ENCODE data around the gene RHBG.

The RHBG gene

GRCh38 chr1:156409439-156409838 is 40.4 kb downstream of the RHBG start:
- DNase-seq: no peak

- no peak for DNase-seq
Observed at GRCh38 chr1:156410238-156410637, 41.2 kb downstream of the RHBG start.

GRCh38 chr1:156410740-156411139 is 41.7 kb downstream of the RHBG start:
- DNase-seq: no peak

- DNase-seq: no peak
Observed at GRCh38 chr1:156412653-156413321, 43.8 kb downstream of the RHBG start.

GRCh38 chr1:156413391-156414246 is 44.6 kb downstream of the RHBG start:
- no peak for DNase-seq

GRCh38 chr1:156414461-156415064 is 45.6 kb downstream of the RHBG start:
- no peak for DNase-seq

- DNase-seq: no peak
Observed at GRCh38 chr1:156416993-156417392, 48.0 kb downstream of the RHBG start.

GRCh38 chr1:156417401-156418020 is 48.5 kb downstream of the RHBG start:
- DNase-seq: no peak

GRCh38 chr1:156418416-156419070 is 49.5 kb downstream of the RHBG start:
- DNase-seq: no peak

GRCh38 chr1:156419854-156420204 is 50.8 kb downstream of the RHBG start:
- peak; percentile 15 for DNase-seq

- peak; percentile 31 for DNase-seq
Observed at GRCh38 chr1:156420205-156421061, 51.4 kb downstream of the RHBG start.

GRCh38 chr1:156421062-156421938 is 52.3 kb downstream of the RHBG start:
- DNase-seq: peak; percentile 50

GRCh38 chr1:156421939-156422601 is 53.1 kb downstream of the RHBG start:
- no peak for DNase-seq

- no peak for DNase-seq
Observed at GRCh38 chr1:156422602-156423091, 53.6 kb downstream of the RHBG start.

GRCh38 chr1:156423422-156424352 is 54.7 kb downstream of the RHBG start:
- no peak for DNase-seq

GRCh38 chr1:156424806-156425432 is 55.9 kb downstream of the RHBG start:
- DNase-seq: no peak

- no peak for DNase-seq
Observed at GRCh38 chr1:156425943-156426342, 56.9 kb downstream of the RHBG start.

GRCh38 chr1:156427957-156428356 is 58.9 kb downstream of the RHBG start:
- no peak for DNase-seq
